B cell (primary cell): ENCODE measurements around the gene RIC8B. TPM values are rescaled to one million over a fixed set of nuclear protein-coding genes. Genes with fewer than 3 reads are reported as not detected.

Experiments used
- ATAC-seq: fragments of 200-7000 bp; cut with Tn5 transposase; one replicate; pipeline ENCODE4 v1.10.0; 2021; ENCODE audit warnings: low read depth, mild to moderate bottlenecking, moderate number of reproducible peaks, moderate library complexity
- CTCF ChIA-PET: fragments of 350-600 bp; sonication (Branson Sonifier 250); formaldehyde crosslinking; loops from one replicate; lab custom pipeline; 2021; ENCODE audit warnings: antibody characterized with exemption, inconsistent platforms; lab: Charles Lee
- POLR2A ChIA-PET: fragments of 350-600 bp; sonication (Branson Sonifier 250); formaldehyde crosslinking; loops from one replicate; lab custom pipeline; 2021; ENCODE audit warnings: antibody characterized with exemption; lab: Charles Lee
- DNase-seq: peaks from one replicate; pipeline ENCODE4 v3.0.0; 2013
- H2AFZ ChIP-seq: 2 replicates; pipeline ENCODE4 v1.6.1; 2012; ENCODE audit warnings: mild to moderate bottlenecking, low read depth, low read length; ENCODE audit not compliant: insufficient read depth, poor library complexity, severe bottlenecking
- H3K27ac ChIP-seq, 2 donors: 1 replicate in 1 of 2; 2 replicates in 1 of 2; pipeline ENCODE4 v1.5.1; 2012 to 2013; ENCODE audit warnings: low read length in 2 of 2, mild to moderate bottlenecking in 2 of 2, moderate library complexity in 1 of 2
- H3K27me3 ChIP-seq, 4 experiments: fragments of 200-600 bp in 1 of 4; sonication (generic) in 1 of 4; replicated peaks in 1 of 4; 1 replicate in 2 of 4; 2 replicates in 2 of 4; pipeline versions ENCODE4 v1.6.1 to v1.7.0; 2013 to 2016; ENCODE audit warnings: low read length in 3 of 4, mild to moderate bottlenecking in 2 of 4, mixed read lengths in 1 of 4, moderate library complexity in 1 of 4; ENCODE audit not compliant: insufficient read depth in 4 of 4, control insufficient read depth in 3 of 4; ENCODE audit errors: control extremely low read depth in 1 of 4
- H3K36me3 ChIP-seq, 2 experiments: replicated peaks in 1 of 2; 1 replicate in 1 of 2; 2 replicates in 1 of 2; pipeline versions ENCODE4 v1.6.1 to v1.7.1; 2013; ENCODE audit warnings: low read length in 1 of 2; ENCODE audit not compliant: insufficient read depth in 2 of 2, control insufficient read depth in 1 of 2; ENCODE audit errors: control extremely low read depth in 1 of 2, extremely low read depth in 1 of 2
- H3K4me1 ChIP-seq, 2 donors: fragments of 200-600 bp in 1 of 2; sonication (generic) in 1 of 2; 1 replicate in 1 of 2; 2 replicates in 1 of 2; pipeline versions ENCODE4 v1.5.1 to v1.6.1; 2013 to 2017; ENCODE audit warnings: low read length in 2 of 2; ENCODE audit not compliant: control insufficient read depth in 2 of 2, insufficient read depth in 2 of 2
- H3K4me2 ChIP-seq: replicated peaks from 2 replicates; pipeline ENCODE3; 2012; ENCODE audit warnings: mild to moderate bottlenecking, low read depth, low read length; ENCODE audit not compliant: poor library complexity, severe bottlenecking
- H3K4me3 ChIP-seq, 5 experiments: fragments of 200-600 bp in 1 of 5; sonication (generic) in 1 of 5; 1 replicate in 3 of 5; 2 replicates in 2 of 5; pipeline versions ENCODE4 v1.5.1 to v1.7.0; 2011 to 2016; ENCODE audit warnings: low read length in 4 of 5, mild to moderate bottlenecking in 4 of 5, low read depth in 2 of 5, control low read depth in 1 of 5, moderate library complexity in 1 of 5; ENCODE audit not compliant: insufficient read depth in 1 of 5; ENCODE audit errors: control extremely low read depth in 1 of 5, extremely low read depth in 1 of 5
- H3K79me2 ChIP-seq: fragments of 200-600 bp; sonication (generic); one replicate; pipeline ENCODE4 v1.6.0; 2016; ENCODE audit warnings: low read length; ENCODE audit not compliant: control insufficient read depth, insufficient read depth
- H3K9ac ChIP-seq: fragments of 200-600 bp; sonication (generic); 2 replicates; pipeline ENCODE4 v1.6.1; 2017; ENCODE audit warnings: mild to moderate bottlenecking, low read length, moderate library complexity
- H3K9me3 ChIP-seq, 3 donors: one replicate each; pipeline versions ENCODE4 v1.6.1 to v1.7.1; 2013; ENCODE audit warnings: low read length in 2 of 3; ENCODE audit not compliant: control insufficient read depth in 2 of 3, insufficient read depth in 1 of 3; ENCODE audit errors: control extremely low read depth in 1 of 3
- H4K20me1 ChIP-seq: 2 replicates; pipeline ENCODE4 v1.6.0; 2012; ENCODE audit warnings: mild to moderate bottlenecking, low read length; ENCODE audit not compliant: insufficient read depth, control insufficient read depth, poor library complexity, severe bottlenecking
- H3K27ac Mint-ChIP-seq: one replicate; pipeline ENCODE4 v1.8.0; 2021; ENCODE audit warnings: mixed read lengths
- H3K27me3 Mint-ChIP-seq: one replicate; pipeline ENCODE4 v1.8.0; 2021; ENCODE audit warnings: mixed read lengths
- H3K4me1 Mint-ChIP-seq: one replicate; pipeline ENCODE4 v1.8.0; 2021; ENCODE audit warnings: mixed read lengths
- H3K4me3 Mint-ChIP-seq: one replicate; pipeline ENCODE4 v1.8.0; 2021; ENCODE audit warnings: mixed read lengths
- H3K9me3 Mint-ChIP-seq: one replicate; pipeline ENCODE4 v1.8.0; 2022; ENCODE audit warnings: mixed read lengths; ENCODE audit not compliant: insufficient read depth
- EZH2 ChIP-seq: IDR thresholded peaks from 2 replicates; pipeline ENCODE4 v1.6.1; 2012; ENCODE audit warnings: borderline replicate concordance, low read depth, mild to moderate bottlenecking, moderate library complexity, low read length; ENCODE audit not compliant: insufficient read depth, poor library complexity, severe bottlenecking
- WGBS: methylation state at CpG from one replicate; pipeline ENCODE4 v1.1.5; 2013; ENCODE audit warnings: missing lambda C conversion rate; ENCODE audit not compliant: insufficient coverage; 5-methylcytosine and 5-hydroxymethylcytosine counted together
- intact Hi-C: fragments of 100-400 bp; cut with micrococcal nuclease; formaldehyde crosslinking; loops from one replicate; pipeline ENCODE4 v1.10.0; 2022
- polyA plus RNA-seq: library from polyadenylated mRNA; depleted of rRNA; stranded (reverse); fragments of >200 nt; gene quantifications from 2 replicates; pipeline ENCODE4 v1.2.3, GENCODE V29; 2012
- total RNA-seq, 2 donors: library from RNA; stranded (reverse); fragments of 120-200 nt in 1 of 2; gene quantifications; 1 replicate in 1 of 2; 2 replicates in 1 of 2; pipeline versions ENCODE4 v1.2.3 to v1.2.4, GENCODE V29; 2013 to 2022
- TF ChIP-seq, protein P1 (sequence below): fragments of 200-600 bp; IDR thresholded peaks from one replicate; pipeline ENCODE4 v1.8.0; 2022; ENCODE audit warnings: antibody characterized with exemption, mild to moderate bottlenecking

RIC8B gene
- total and polyA plus RNA-seq, 2 donors (not counting 1 experiment from before 2014, with no cell fraction given) = 3.0 to 14.8 TPM

DNA sequence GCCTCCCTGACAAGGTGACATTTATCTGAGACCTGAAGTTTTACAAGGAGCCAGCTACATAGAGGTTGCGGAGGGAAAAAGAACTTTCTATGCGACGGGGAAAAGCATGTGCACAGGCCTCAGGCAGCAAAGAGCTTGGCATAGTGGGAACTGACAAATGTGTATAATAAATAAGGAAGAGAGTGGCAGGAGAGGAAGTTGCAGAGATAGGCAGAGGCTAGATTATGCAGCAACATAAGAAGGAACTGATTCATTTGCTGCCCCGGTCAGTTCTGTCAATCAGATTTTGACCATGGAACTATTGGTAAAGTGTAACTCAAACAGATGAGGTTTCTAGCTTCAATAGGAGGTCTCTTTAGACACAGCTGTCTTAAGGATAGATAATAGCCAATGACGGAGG lies 33.7 kb upstream of the RIC8B start:
- H3K27ac ChIP-seq = no peak overlapping the region
- peaks cover 0 to 28% (median 20%) of the 10 kb centered on the region in 4 experiments for H3K27me3 ChIP-seq
- no peaks in the 10 kb centered on the region for H4K20me1 ChIP-seq
- no peaks in the 10 kb centered on the region for H3K4me1 ChIP-seq
- intact Hi-C loops = no loop called here
- no peak for DNase-seq
- no peak overlapping the region for H3K9ac ChIP-seq
- H3K36me3 ChIP-seq = no peaks in the 10 kb centered on the region
- no peak overlapping the region for H3K4me3 ChIP-seq
- Mint-ChIP-seq H3K4me1 (no peaks in the 10 kb centered on the region), H3K27me3 (peaks cover 55% of the 10 kb centered on the region), H3K9me3 (no peaks in the 10 kb centered on the region), H3K4me3 (no peak overlapping the region), H3K27ac (no peak overlapping the region)
- no peaks in the 10 kb centered on the region for H3K79me2 ChIP-seq
- no peaks in the 10 kb centered on the region for H3K9me3 ChIP-seq
- ATAC-seq = no peak
- no peak for TF ChIP-seq EZH2
- TF ChIP-seq, protein P1, sequence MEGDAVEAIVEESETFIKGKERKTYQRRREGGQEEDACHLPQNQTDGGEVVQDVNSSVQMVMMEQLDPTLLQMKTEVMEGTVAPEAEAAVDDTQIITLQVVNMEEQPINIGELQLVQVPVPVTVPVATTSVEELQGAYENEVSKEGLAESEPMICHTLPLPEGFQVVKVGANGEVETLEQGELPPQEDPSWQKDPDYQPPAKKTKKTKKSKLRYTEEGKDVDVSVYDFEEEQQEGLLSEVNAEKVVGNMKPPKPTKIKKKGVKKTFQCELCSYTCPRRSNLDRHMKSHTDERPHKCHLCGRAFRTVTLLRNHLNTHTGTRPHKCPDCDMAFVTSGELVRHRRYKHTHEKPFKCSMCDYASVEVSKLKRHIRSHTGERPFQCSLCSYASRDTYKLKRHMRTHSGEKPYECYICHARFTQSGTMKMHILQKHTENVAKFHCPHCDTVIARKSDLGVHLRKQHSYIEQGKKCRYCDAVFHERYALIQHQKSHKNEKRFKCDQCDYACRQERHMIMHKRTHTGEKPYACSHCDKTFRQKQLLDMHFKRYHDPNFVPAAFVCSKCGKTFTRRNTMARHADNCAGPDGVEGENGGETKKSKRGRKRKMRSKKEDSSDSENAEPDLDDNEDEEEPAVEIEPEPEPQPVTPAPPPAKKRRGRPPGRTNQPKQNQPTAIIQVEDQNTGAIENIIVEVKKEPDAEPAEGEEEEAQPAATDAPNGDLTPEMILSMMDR = no peak
- H3K4me2 ChIP-seq = no peak overlapping the region
- 64% methylated on average over 4 of the region's 5 CpGs for WGBS
- no peak overlapping the region for H2AFZ ChIP-seq
- POLR2A ChIA-PET = no interaction called here
- CTCF ChIA-PET = no interaction called here

DNA sequence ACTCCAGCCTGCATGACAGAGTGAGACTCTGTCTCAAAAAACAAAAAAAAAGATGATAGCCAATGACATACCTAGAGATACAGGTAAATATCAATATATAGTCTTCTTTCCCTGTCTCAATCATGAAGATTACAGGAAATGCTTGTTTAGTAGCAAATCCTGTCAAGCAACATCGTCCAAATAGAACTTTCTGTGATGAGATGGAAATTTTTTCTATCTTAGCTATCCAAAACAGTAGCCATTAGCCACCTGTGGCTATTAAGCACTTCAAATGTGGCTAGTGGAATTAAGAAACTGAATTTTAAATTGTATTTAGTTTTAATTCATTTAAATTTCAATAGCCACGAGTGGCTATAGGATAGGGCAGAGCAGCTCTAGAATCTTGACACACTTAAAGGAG lies 33.2 kb upstream of the RIC8B start:
- H3K4me1 Mint-ChIP-seq = no peaks in the 10 kb centered on the region
- Histone ChIP-seq H3K4me1 (no peaks in the 10 kb centered on the region), H4K20me1 (no peaks in the 10 kb centered on the region), H3K27ac (no peak overlapping the region), H3K27me3 (peaks cover 0 to 25% (median 18%) of the 10 kb centered on the region in 4 experiments), H3K4me3 (no peak overlapping the region), H3K36me3 (no peaks in the 10 kb centered on the region), H2AFZ (no peak overlapping the region), H3K9ac (no peak overlapping the region), H3K4me2 (no peak overlapping the region), H3K9me3 (no peaks in the 10 kb centered on the region), H3K79me2 (no peaks in the 10 kb centered on the region)
- TF ChIP-seq, protein P1 = no peak
- TF ChIP-seq EZH2 = no peak
- H3K4me3 Mint-ChIP-seq = no peak overlapping the region
- H3K27ac Mint-ChIP-seq = no peak overlapping the region
- WGBS = no CpG with 5 or more reads among the region's 2 CpGs
- ChIA-PET POLR2A (no interaction called here), CTCF (no interaction called here)
- peaks cover 53% of the 10 kb centered on the region for H3K27me3 Mint-ChIP-seq
- ATAC-seq (no peak), DNase-seq (no peak)
- intact Hi-C loops = no loop called here
- no peaks in the 10 kb centered on the region for H3K9me3 Mint-ChIP-seq
